Stomach (tissue), 4 donors: ENCODE results near the gene CPS1.

Source experiments
- EP300 ChIP-seq: sonication (generic); formaldehyde crosslinking; IDR thresholded peaks from one replicate; pipeline ENCODE4 v1.6.1; 2017; ENCODE audit warnings: antibody characterized with exemption
- POLR2A ChIP-seq, 4 donors: fragments of 450-650 bp; IDR thresholded peaks; one replicate each; pipeline ENCODE4 v1.6.1; 2016; ENCODE audit warnings: antibody characterized with exemption in 4 of 4, control low read depth in 2 of 4, mild to moderate bottlenecking in 1 of 4, moderate library complexity in 1 of 4
- POLR2AphosphoS5 ChIP-seq, 3 donors: sonication (generic); formaldehyde crosslinking; IDR thresholded peaks; one replicate each; pipeline ENCODE4 v1.6.1; 2016; ENCODE audit warnings: antibody characterized with exemption in 3 of 3
- TF ChIP-seq, protein P1 (sequence below), 7 experiments: fragments of 450-650 bp in 4 of 7; fragments of 200-600 bp in 3 of 7; sonication (generic) in 3 of 7; IDR thresholded peaks; one replicate each; pipeline ENCODE4 v1.5.1; 2016 to 2019; ENCODE audit warnings: antibody characterized with exemption in 7 of 7, control low read depth in 2 of 7, mild to moderate bottlenecking in 1 of 7

- TF ChIP-seq, protein P1, sequence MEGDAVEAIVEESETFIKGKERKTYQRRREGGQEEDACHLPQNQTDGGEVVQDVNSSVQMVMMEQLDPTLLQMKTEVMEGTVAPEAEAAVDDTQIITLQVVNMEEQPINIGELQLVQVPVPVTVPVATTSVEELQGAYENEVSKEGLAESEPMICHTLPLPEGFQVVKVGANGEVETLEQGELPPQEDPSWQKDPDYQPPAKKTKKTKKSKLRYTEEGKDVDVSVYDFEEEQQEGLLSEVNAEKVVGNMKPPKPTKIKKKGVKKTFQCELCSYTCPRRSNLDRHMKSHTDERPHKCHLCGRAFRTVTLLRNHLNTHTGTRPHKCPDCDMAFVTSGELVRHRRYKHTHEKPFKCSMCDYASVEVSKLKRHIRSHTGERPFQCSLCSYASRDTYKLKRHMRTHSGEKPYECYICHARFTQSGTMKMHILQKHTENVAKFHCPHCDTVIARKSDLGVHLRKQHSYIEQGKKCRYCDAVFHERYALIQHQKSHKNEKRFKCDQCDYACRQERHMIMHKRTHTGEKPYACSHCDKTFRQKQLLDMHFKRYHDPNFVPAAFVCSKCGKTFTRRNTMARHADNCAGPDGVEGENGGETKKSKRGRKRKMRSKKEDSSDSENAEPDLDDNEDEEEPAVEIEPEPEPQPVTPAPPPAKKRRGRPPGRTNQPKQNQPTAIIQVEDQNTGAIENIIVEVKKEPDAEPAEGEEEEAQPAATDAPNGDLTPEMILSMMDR (IDR thresholded peaks at IDR 0.05) = no peak
- TF ChIP-seq POLR2A (IDR thresholded peaks at IDR 0.05) (no peak), POLR2AphosphoS5 (IDR thresholded peaks at IDR 0.05) (no peak), EP300 (no peak)
Measured at GRCh38 chr2:210567279-210567678, 10.9 kb downstream of the CPS1 start.
